Prostate gland (tissue), 2 donors: ENCODE results near the gene MYL12B. TPM values are rescaled to one million over a fixed set of nuclear protein-coding genes. Genes with fewer than 3 reads are reported as not detected.

Source experiments
- DNase-seq: peaks from one replicate; pipeline ENCODE4 v3.0.0-alpha.2; 2019; ENCODE audit warnings: low spot score
- H3K27ac ChIP-seq, 2 donors: fragments of 200-600 bp; sonication (generic); 2 replicates each; pipeline ENCODE4 v1.5.1; 2017 to 2019
- H3K27me3 ChIP-seq: fragments of 200-600 bp; sonication (generic); replicated peaks from 2 replicates; pipeline ENCODE4 v1.5.1; 2019; ENCODE audit not compliant: insufficient read depth
- H3K36me3 ChIP-seq, 2 donors: fragments of 200-600 bp; sonication (generic); 1 replicate in 1 of 2; 2 replicates in 1 of 2; pipeline versions ENCODE4 v1.5.1 to v1.8.1; 2017 to 2019
- H3K4me1 ChIP-seq: fragments of 200-600 bp; sonication (generic); replicated peaks from 2 replicates; pipeline ENCODE4 v1.5.1; 2019
- H3K4me3 ChIP-seq, 2 donors: fragments of 200-600 bp; sonication (generic); 2 replicates each; pipeline ENCODE4 v1.5.1; 2017 to 2019
- H3K9me3 ChIP-seq: fragments of 200-600 bp; sonication (generic); 2 replicates; pipeline ENCODE4 v1.5.1; 2017
- CTCF ChIP-seq, 4 experiments: fragments of 200-600 bp in 2 of 4; fragments of 450-650 bp in 2 of 4; sonication (generic) in 2 of 4; IDR thresholded peaks; 1 replicate in 3 of 4; 2 replicates in 1 of 4; pipeline ENCODE4 v1.5.1; 2016 to 2019; ENCODE audit warnings: antibody characterized with exemption in 4 of 4, mild to moderate bottlenecking in 2 of 4, moderate library complexity in 2 of 4
- POLR2A ChIP-seq: fragments of 450-650 bp; IDR thresholded peaks from one replicate; pipeline ENCODE4 v1.6.1; 2016; ENCODE audit warnings: antibody characterized with exemption, mild to moderate bottlenecking
- POLR2AphosphoS5 ChIP-seq: sonication (generic); formaldehyde crosslinking; IDR thresholded peaks from one replicate; pipeline ENCODE4 v1.6.1; 2017; ENCODE audit warnings: antibody characterized with exemption
- WGBS: methylation state at CpG from one replicate; pipeline ENCODE4 v1.1.5; 2018; 5-methylcytosine and 5-hydroxymethylcytosine counted together
- intact Hi-C: fragments of 100-400 bp; cut with DNase I; formaldehyde crosslinking; loops from one replicate; pipeline ENCODE4 v1.14.2; 2022
- total RNA-seq, 2 donors: library from RNA; depleted of rRNA; stranded (reverse); fragments of >200 nt; gene quantifications; one replicate each; pipeline ENCODE4 v1.1.0, GENCODE V29; 2016

MYL12B gene
- total RNA-seq, 2 donors from 2014 or later: 254 to 310 TPM

GRCh38 chr18:3319894-3320454 is 58.0 kb downstream of the MYL12B start:
- no peaks in the 10 kb centered on the region for H3K9me3 ChIP-seq
- H3K4me3 ChIP-seq: no peak overlapping the region
- 52% methylated on average over 2 of the region's 2 CpGs for WGBS
- DNase-seq: no peak
- H3K36me3 ChIP-seq: no peaks in the 10 kb centered on the region
- no peaks in the 10 kb centered on the region for H3K4me1 ChIP-seq
- H3K27me3 ChIP-seq: no peaks in the 10 kb centered on the region
- intact Hi-C loops: no loop called here
- TF ChIP-seq POLR2AphosphoS5 (no peak), POLR2A (no peak), CTCF (IDR thresholded peaks at IDR 0.05) (no peak)
- no peak overlapping the region for H3K27ac ChIP-seq

GRCh38 chr18:3321133-3321812 is 59.3 kb downstream of the MYL12B start:
- Histone ChIP-seq H3K9me3 (no peaks in the 10 kb centered on the region), H3K4me1 (no peaks in the 10 kb centered on the region), H3K27me3 (no peaks in the 10 kb centered on the region), H3K27ac (no peak overlapping the region), H3K4me3 (no peak overlapping the region), H3K36me3 (no peaks in the 10 kb centered on the region)
- WGBS: 85% methylated on average over 3 of the region's 3 CpGs
- no peak for DNase-seq
- no peak for TF ChIP-seq POLR2AphosphoS5
- TF ChIP-seq CTCF (IDR thresholded peaks at IDR 0.05): no peak
- no peak for TF ChIP-seq POLR2A
- intact Hi-C loops: no loop called here

GRCh38 chr18:3323900-3324299 is 62.0 kb downstream of the MYL12B start:
- DNase-seq: no peak
- intact Hi-C loops: no loop called here
- Histone ChIP-seq H3K9me3 (no peaks in the 10 kb centered on the region), H3K4me1 (no peaks in the 10 kb centered on the region), H3K27ac (no peak overlapping the region), H3K36me3 (no peaks in the 10 kb centered on the region), H3K27me3 (no peaks in the 10 kb centered on the region), H3K4me3 (no peak overlapping the region)
- TF ChIP-seq CTCF (IDR thresholded peaks at IDR 0.05) (no peak), POLR2AphosphoS5 (no peak), POLR2A (no peak)
- WGBS: 50% methylated on average over 4 of the region's 4 CpGs

Other genes starting within 250 kb of the MYL12B start
- 100 to 1,000 TPM in 1 of 2 donors, 10 to 100 TPM in 1; 19.5 to 120 TPM for gene LPIN2, start 249.0 kb upstream of the MYL12B start, total RNA-seq
- gene MYOM1, start 42.2 kb upstream of the MYL12B start, total RNA-seq: 1 to 10 TPM; 6.1 to 6.5 TPM
- 100 to 1,000 TPM; 245 to 267 TPM for gene MYL12A, start 14.3 kb upstream of the MYL12B start, total RNA-seq
- gene TGIF1, start 188.0 kb downstream of the MYL12B start, total RNA-seq: 100 to 1,000 TPM; 124 to 151 TPM